Astrocyte (in vitro differentiated cells and primary cell): Measurements from ENCODE around the gene BICRA.

ENCODE experiments used
- EZH2 ChIP-seq: IDR thresholded peaks from 2 replicates; pipeline ENCODE4 v1.6.1; 2012; ENCODE audit warnings: mild to moderate bottlenecking, low read length, inconsistent platforms; ENCODE audit not compliant: insufficient read depth
- TF ChIP-seq, protein P1 (sequence below): IDR thresholded peaks from 2 replicates; pipeline ENCODE4 v1.5.1; 2011; ENCODE audit warnings: low read depth, mild to moderate bottlenecking, inconsistent platforms, low read length, moderate library complexity; ENCODE audit not compliant: insufficient read depth

DNA sequence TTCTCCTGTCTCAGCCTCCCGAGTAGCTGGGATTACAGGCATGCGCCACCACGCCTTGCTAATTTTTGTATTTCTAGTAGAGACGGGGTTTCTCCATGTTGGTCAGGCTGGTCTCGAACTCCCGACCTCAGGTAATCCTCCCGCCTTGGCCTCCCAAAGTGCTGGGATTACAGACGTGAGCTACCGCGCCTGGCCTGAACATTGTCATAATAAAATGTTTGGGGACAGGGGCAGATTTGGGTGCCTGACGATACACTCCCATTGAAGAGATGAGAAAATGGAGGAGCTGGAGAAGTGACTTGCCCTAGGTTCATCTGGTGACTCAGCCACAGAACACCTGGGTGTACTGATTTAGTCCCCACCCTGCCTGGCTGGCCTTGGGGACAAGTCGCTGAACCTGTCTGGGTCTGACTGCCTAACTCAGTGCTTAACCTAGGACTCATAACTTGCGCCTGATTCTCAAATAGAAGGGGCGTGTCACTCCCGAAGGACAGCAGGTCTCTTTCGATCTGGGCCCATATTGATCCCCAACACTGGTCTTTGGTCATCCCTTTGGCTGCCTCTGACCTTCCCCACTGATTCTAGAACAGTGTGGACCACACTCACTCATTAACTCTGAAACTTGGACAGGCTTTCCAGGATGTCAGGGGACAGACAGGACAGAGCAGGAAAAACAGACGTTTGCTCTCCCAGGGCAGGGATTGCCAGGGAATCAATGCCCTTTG is 7.6 kb upstream of the BICRA start:
- TF ChIP-seq, protein P1, sequence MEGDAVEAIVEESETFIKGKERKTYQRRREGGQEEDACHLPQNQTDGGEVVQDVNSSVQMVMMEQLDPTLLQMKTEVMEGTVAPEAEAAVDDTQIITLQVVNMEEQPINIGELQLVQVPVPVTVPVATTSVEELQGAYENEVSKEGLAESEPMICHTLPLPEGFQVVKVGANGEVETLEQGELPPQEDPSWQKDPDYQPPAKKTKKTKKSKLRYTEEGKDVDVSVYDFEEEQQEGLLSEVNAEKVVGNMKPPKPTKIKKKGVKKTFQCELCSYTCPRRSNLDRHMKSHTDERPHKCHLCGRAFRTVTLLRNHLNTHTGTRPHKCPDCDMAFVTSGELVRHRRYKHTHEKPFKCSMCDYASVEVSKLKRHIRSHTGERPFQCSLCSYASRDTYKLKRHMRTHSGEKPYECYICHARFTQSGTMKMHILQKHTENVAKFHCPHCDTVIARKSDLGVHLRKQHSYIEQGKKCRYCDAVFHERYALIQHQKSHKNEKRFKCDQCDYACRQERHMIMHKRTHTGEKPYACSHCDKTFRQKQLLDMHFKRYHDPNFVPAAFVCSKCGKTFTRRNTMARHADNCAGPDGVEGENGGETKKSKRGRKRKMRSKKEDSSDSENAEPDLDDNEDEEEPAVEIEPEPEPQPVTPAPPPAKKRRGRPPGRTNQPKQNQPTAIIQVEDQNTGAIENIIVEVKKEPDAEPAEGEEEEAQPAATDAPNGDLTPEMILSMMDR: no peak
- no peak for TF ChIP-seq EZH2
